GM06990 (cell line): ENCODE data around the gene SUSD1.

Experiments
- DNase-seq: peaks from one replicate; pipeline ENCODE4 v3.0.0-alpha.2; 2011; ENCODE audit not compliant: insufficient read length; ENCODE audit errors: extremely low read depth
- H3K27me3 ChIP-seq: replicated peaks from 2 replicates; pipeline ENCODE4 v1.6.0; 2011; ENCODE audit warnings: low read length; ENCODE audit not compliant: control insufficient read depth, insufficient read depth
- H3K36me3 ChIP-seq: 2 replicates; pipeline ENCODE4 v1.5.1; 2011; ENCODE audit warnings: low read length; ENCODE audit not compliant: control insufficient read depth, insufficient read depth
- H3K4me3 ChIP-seq: replicated peaks from 2 replicates; pipeline ENCODE4 v1.5.1; 2011; ENCODE audit warnings: low read depth, mild to moderate bottlenecking, control low read depth, low read length
- TF ChIP-seq, protein P1 (sequence below): IDR thresholded peaks from 2 replicates; pipeline ENCODE4 v1.5.1; 2011; ENCODE audit warnings: low read length, control low read depth, mild to moderate bottlenecking, inconsistent platforms; ENCODE audit not compliant: insufficient read depth, poor library complexity, severe bottlenecking

SUSD1 gene

DNA sequence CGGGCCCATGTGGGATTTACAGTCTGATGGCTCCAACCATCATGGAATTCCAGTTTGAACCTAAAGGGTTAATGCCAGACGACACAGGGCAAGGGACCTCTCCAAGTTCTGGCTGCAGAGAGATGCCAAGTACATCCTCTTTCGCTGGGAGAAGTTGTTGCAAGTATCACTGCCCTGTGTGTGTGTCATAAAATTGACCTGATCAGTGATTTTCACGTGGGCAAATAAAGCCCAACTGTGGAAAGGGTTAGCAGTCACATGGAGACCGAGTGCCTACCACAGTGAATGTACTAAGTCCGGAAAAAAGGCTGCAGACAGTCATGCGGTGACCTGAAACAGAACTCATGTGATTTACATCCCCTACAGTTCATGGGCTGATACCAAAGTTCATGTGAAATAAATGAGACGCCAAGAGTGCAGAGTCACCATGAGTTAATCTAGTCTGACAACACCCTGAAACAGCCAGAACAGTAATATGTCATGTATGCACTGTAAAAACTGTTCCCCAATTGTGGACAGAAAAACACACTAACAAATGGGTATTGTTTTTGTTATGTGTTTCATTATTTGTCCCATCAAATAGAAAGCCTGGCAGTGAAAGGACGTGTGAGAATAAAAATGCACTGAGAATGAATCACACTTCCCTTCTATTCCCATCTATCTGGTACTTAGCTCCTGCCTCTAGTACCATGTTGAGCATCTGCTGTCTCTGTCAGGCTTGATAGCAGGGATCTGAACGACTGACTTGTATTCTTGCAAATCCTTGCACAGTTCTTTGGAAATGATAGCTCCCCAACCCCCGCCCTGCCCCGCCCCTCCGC, 115.7 kb downstream of the SUSD1 start:
- H3K4me3 ChIP-seq: no peak overlapping the region
- DNase-seq: no peak
- TF ChIP-seq, protein P1, sequence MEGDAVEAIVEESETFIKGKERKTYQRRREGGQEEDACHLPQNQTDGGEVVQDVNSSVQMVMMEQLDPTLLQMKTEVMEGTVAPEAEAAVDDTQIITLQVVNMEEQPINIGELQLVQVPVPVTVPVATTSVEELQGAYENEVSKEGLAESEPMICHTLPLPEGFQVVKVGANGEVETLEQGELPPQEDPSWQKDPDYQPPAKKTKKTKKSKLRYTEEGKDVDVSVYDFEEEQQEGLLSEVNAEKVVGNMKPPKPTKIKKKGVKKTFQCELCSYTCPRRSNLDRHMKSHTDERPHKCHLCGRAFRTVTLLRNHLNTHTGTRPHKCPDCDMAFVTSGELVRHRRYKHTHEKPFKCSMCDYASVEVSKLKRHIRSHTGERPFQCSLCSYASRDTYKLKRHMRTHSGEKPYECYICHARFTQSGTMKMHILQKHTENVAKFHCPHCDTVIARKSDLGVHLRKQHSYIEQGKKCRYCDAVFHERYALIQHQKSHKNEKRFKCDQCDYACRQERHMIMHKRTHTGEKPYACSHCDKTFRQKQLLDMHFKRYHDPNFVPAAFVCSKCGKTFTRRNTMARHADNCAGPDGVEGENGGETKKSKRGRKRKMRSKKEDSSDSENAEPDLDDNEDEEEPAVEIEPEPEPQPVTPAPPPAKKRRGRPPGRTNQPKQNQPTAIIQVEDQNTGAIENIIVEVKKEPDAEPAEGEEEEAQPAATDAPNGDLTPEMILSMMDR: no peak
- no peaks in the 10 kb centered on the region for H3K27me3 ChIP-seq
- no peaks in the 10 kb centered on the region for H3K36me3 ChIP-seq

DNA sequence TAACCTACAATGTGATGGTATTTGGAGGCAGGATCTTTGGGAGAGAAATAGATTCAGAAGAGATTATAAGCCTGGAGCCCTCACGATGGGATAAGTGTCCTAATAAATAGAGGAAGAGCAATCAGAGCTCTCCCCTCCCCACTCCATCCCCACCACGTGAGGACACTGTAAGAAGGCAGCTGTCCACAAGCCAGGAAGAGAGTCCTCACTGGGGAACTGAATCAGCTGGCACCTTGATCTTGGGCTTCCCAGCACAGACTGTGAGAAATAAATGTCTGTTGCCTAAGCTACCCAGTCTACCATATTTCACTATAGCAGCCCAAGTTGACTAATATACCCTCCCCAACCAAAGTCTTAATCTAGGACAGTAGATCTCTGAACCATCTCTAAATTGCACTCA, 118.1 kb downstream of the SUSD1 start:
- Histone ChIP-seq H3K36me3 (no peaks in the 10 kb centered on the region), H3K27me3 (no peaks in the 10 kb centered on the region), H3K4me3 (no peak overlapping the region)
- DNase-seq: no peak
- TF ChIP-seq, protein P1: no peak

DNA sequence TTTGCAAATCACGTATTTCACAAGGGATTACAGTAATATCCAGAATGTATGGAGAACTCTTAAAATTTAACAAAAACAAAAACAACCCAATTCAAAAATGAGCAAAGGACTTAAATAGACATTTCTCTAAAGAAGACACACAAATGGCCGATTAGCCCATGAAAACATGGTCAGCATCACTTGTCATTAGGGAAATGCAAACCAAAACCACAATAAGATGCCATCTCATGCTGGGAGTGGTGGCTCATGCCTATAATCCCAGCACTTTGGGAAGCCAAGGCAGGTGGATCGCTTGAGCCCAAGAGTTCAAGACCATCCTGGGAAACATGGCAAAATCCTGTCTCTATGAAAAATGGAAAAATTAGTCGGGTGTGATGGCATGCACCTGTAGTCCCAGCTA, 120.2 kb downstream of the SUSD1 start:
- Histone ChIP-seq H3K27me3 (no peaks in the 10 kb centered on the region), H3K4me3 (no peak overlapping the region), H3K36me3 (no peaks in the 10 kb centered on the region)
- DNase-seq: no peak
- TF ChIP-seq, protein P1: no peak

DNA sequence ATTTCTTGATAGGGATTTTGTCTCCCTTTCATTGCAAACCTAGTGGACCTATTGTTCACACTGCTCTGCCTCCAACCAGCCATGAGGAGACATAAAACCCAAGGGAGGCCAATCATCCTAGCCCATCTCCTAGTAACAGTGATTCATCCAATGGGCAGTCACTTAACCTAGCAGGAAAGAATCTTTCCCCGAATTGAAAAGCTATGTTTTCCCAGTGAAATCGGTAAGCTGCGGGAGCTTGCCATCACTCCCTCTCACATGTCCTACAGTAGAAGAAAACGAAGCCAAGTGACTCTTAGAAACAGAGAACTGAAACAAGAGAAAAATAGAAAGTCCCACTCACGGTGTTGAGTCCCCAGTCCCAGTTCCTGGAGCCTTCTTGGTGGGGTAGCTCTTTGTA, 123.3 kb downstream of the SUSD1 start:
- Histone ChIP-seq H3K4me3 (no peak overlapping the region), H3K36me3 (no peaks in the 10 kb centered on the region), H3K27me3 (no peaks in the 10 kb centered on the region)
- TF ChIP-seq, protein P1: no peak
- DNase-seq: no peak

DNA sequence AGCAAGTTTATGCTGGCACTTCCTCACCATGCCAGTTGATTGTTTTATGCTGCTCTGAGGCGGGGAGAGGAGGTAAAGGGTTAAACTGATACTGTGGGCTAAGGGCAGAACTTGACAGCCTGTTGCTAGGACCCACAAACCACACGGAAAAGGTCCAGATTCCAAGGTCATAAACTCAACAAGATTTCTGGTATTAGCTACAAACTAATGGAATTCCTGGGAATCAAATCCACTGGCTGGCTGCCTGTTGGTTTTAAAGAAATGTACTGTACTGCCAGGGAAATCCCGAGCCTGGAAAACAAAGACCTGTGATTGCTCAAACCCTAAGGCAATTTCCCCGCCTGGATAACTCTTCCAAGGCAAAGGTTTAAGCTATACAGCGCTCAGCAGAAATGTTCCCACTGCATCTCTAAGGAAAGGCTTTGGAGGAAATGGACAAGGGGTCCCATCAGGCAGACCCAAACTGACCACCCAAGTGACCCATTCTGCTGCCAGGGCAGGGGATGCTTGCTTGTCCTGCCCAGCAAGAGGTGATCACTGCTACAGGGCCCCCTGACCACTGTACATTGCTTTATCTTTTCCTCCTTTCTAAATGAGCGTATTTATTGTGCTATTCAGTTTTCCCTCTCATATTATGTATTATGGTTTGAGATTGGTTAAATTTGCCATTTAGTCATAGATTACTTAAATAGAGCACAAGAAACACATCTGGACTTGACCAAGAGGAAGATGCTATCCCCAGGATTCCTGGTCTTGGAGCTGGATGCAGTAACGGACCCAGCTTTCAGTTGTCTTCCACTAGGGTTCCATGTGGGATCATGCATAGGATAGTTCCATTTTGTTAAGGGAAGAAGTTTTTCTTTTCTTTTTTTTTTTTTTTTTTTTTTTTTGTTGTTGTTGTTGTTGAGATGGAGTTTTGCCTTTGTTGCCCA, 124.3 kb downstream of the SUSD1 start:
- Histone ChIP-seq H3K4me3 (no peak overlapping the region), H3K36me3 (no peaks in the 10 kb centered on the region), H3K27me3 (no peaks in the 10 kb centered on the region)
- DNase-seq: no peak
- TF ChIP-seq, protein P1: no peak
